HG02678 (cell line): ENCODE measurements around the gene NPDC1.

Source experiments
- ATAC-seq: cut with Tn5 transposase; IDR thresholded peaks from one replicate; pipeline ENCODE4 v1.9.1; 2021; ENCODE audit warnings: mild to moderate bottlenecking, moderate library complexity; ENCODE audit not compliant: unreplicated experiment

NPDC1 gene

GRCh38 chr9:137027369-137028262 lies 18.4 kb downstream of the NPDC1 start, which contains the start of gene ABCA2:
ABCA2 (minus strand) TSS chr9:137028237; CDS start chr9:137028140, 97 bp downstream.
- no peak for ATAC-seq

- ATAC-seq, result no peak
Observed at GRCh38 chr9:137026828-137027227, 19.1 kb downstream of the NPDC1 start.

- no peak for ATAC-seq
Observed at GRCh38 chr9:137026384-137026783, 19.6 kb downstream of the NPDC1 start.

- ATAC-seq, result no peak
Observed at GRCh38 chr9:137025517-137025966, 20.4 kb downstream of the NPDC1 start.

GRCh38 chr9:137023583-137023991 lies 22.4 kb downstream of the NPDC1 start:
- ATAC-seq, result no peak

- no peak for ATAC-seq
Observed at GRCh38 chr9:137023157-137023556, 22.8 kb downstream of the NPDC1 start.

- ATAC-seq, result no peak
Observed at GRCh38 chr9:137022662-137023008, 23.3 kb downstream of the NPDC1 start.

- ATAC-seq, result no peak
Observed at GRCh38 chr9:137021979-137022661, 23.9 kb downstream of the NPDC1 start.

GRCh38 chr9:137021568-137021978 lies 24.4 kb downstream of the NPDC1 start:
- no peak for ATAC-seq

- no peak for ATAC-seq
Observed at GRCh38 chr9:137020771-137021567, 25.0 kb downstream of the NPDC1 start.

GRCh38 chr9:137019891-137020683 lies 25.9 kb downstream of the NPDC1 start:
- no peak for ATAC-seq

- no peak for ATAC-seq
Observed at GRCh38 chr9:137018761-137019559, 27.0 kb downstream of the NPDC1 start.

- no peak for ATAC-seq
Observed at GRCh38 chr9:137017791-137018497, 28.0 kb downstream of the NPDC1 start.

GRCh38 chr9:137017071-137017470 lies 28.9 kb downstream of the NPDC1 start:
- ATAC-seq, result no peak

GRCh38 chr9:137016436-137016835 lies 29.5 kb downstream of the NPDC1 start:
- ATAC-seq, result no peak

GRCh38 chr9:137015976-137016375 lies 30.0 kb downstream of the NPDC1 start:
- ATAC-seq, result no peak

GRCh38 chr9:137015540-137015930 lies 30.4 kb downstream of the NPDC1 start:
- no peak for ATAC-seq

GRCh38 chr9:137014776-137015539 lies 31.0 kb downstream of the NPDC1 start:
- ATAC-seq, result no peak
